Measurements from ENCODE around the gene ZNF519.

Gene ZNF519

GRCh38 chr18:14104201-14104600, 28.0 kb downstream of the ZNF519 start:
- Histone ChIP-seq H3K79me2 (ENCODE audit: control insufficient read depth, low read length) (peaks cover 15% of the 10 kb centered on the region), H3K9me3 (ENCODE audit: control insufficient read depth, insufficient read depth, low read length) (peaks cover 9% of the 10 kb centered on the region; the same call in 1 of the 2 replicates)
- no peak for TF ChIP-seq CTCF (IDR thresholded peaks at IDR 0.05; ENCODE audit: low read depth, low read length, poor library complexity, severe bottlenecking)
- TF ChIP-seq EZH2phosphoT487 (IDR thresholded peaks at IDR 0.05; ENCODE audit: borderline replicate concordance, low read length): no peak

GRCh38 chr18:14100503-14101286, 31.5 kb downstream of the ZNF519 start:
- no peaks in the 10 kb centered on the region for H3K27me3 ChIP-seq (ENCODE audit: control insufficient read depth, low read length)
- no peaks in the 10 kb centered on the region for H3K9me3 ChIP-seq (ENCODE audit: control insufficient read depth, insufficient read depth, low read length)
- no peak overlapping the region for H3K4me2 ChIP-seq (ENCODE audit: low read length)
- peaks cover 8% of the 10 kb centered on the region for H3K36me3 ChIP-seq (ENCODE audit: control insufficient read depth, low read length)
- no peak overlapping the region for H3K4me3 ChIP-seq (ENCODE audit: low read length)
- H3K4me1 ChIP-seq (ENCODE audit: control insufficient read depth, low read length): no peaks in the 10 kb centered on the region
- no peaks in the 10 kb centered on the region for H4K20me1 ChIP-seq (ENCODE audit: control insufficient read depth, insufficient read depth, low read depth, low read length)
- TF ChIP-seq CTCF (IDR thresholded peaks at IDR 0.05; ENCODE audit: low read depth, low read length, poor library complexity, severe bottlenecking) (no peak), EZH2phosphoT487 (IDR thresholded peaks at IDR 0.05; ENCODE audit: borderline replicate concordance, low read length) (no peak)
- H3K9me2 ChIP-seq (replicated peaks; ENCODE audit: control insufficient read depth, low read length): no peaks in the 10 kb centered on the region
- H3F3A ChIP-seq (ENCODE audit: control insufficient read depth, insufficient read depth): no peaks in the 10 kb centered on the region
- H3K79me2 ChIP-seq (ENCODE audit: control insufficient read depth, low read length): no peaks in the 10 kb centered on the region
- H3K27ac ChIP-seq (ENCODE audit: low read depth, low read length): no peak overlapping the region

More at GRCh38 chr18:14104201-14104600, 28.0 kb downstream of the ZNF519 start:
- Histone ChIP-seq H3K27ac (ENCODE audit: low read depth, low read length) (no peak overlapping the region), H3K9me2 (replicated peaks; ENCODE audit: control insufficient read depth, low read length) (no peaks in the 10 kb centered on the region), H3F3A (ENCODE audit: control insufficient read depth, insufficient read depth) (no peaks in the 10 kb centered on the region), H4K20me1 (ENCODE audit: control insufficient read depth, insufficient read depth, low read depth, low read length) (no peaks in the 10 kb centered on the region), H3K4me3 (ENCODE audit: low read length) (no peak overlapping the region), H3K36me3 (ENCODE audit: control insufficient read depth, low read length) (peaks cover 13% of the 10 kb centered on the region; the same call in 1 of the 2 replicates), H3K27me3 (ENCODE audit: control insufficient read depth, low read length) (no peaks in the 10 kb centered on the region), H3K4me1 (ENCODE audit: control insufficient read depth, low read length) (no peaks in the 10 kb centered on the region), H3K4me2 (ENCODE audit: low read length) (no peak overlapping the region)

GRCh38 chr18:14098428-14098827, 33.8 kb downstream of the ZNF519 start:
- peaks cover 8% of the 10 kb centered on the region for H3K36me3 ChIP-seq (ENCODE audit: control insufficient read depth, low read length)
- no peaks in the 10 kb centered on the region for H3K9me3 ChIP-seq (ENCODE audit: control insufficient read depth, insufficient read depth, low read length)
- no peak overlapping the region for H3K27ac ChIP-seq (ENCODE audit: low read depth, low read length)
- no peaks in the 10 kb centered on the region for H3K27me3 ChIP-seq (ENCODE audit: control insufficient read depth, low read length)
- no peaks in the 10 kb centered on the region for H4K20me1 ChIP-seq (ENCODE audit: control insufficient read depth, insufficient read depth, low read depth, low read length)
- H3F3A ChIP-seq (ENCODE audit: control insufficient read depth, insufficient read depth): no peaks in the 10 kb centered on the region
- no peaks in the 10 kb centered on the region for H3K4me1 ChIP-seq (ENCODE audit: control insufficient read depth, low read length)
- H3K9me2 ChIP-seq (replicated peaks; ENCODE audit: control insufficient read depth, low read length): no peaks in the 10 kb centered on the region
- no peak overlapping the region for H3K4me3 ChIP-seq (ENCODE audit: low read length)
- TF ChIP-seq CTCF (IDR thresholded peaks at IDR 0.05; ENCODE audit: low read depth, low read length, poor library complexity, severe bottlenecking): no peak
- no peaks in the 10 kb centered on the region for H3K79me2 ChIP-seq (ENCODE audit: control insufficient read depth, low read length)
- no peak overlapping the region for H3K4me2 ChIP-seq (ENCODE audit: low read length)

Data from DOHH2 (cell line).